GM12891 (cell line): ENCODE data around the gene MLXIP.

Experiments
- DNase-seq: peaks from one replicate; pipeline ENCODE4 v3.0.0; 2011; ENCODE audit warnings: low spot score; ENCODE audit not compliant: insufficient read length
- FAIRE-seq: peaks from 2 replicates; lab custom pipeline; 2011; peaks lifted over from hg19 to GRCh38; lab: Jason Lieb, UNC
- PAX5 ChIP-seq: IDR thresholded peaks from 2 replicates; pipeline ENCODE4 v1.6.1; 2011; ENCODE audit warnings: low read length, moderate library complexity, mild to moderate bottlenecking; ENCODE audit not compliant: insufficient read depth, severe bottlenecking
- POLR2A ChIP-seq: IDR thresholded peaks from 2 replicates; pipeline ENCODE4 v1.6.1; 2011; ENCODE audit warnings: low read depth, low read length, control low read depth
- POLR2AphosphoS5 ChIP-seq: IDR thresholded peaks from 2 replicates; pipeline ENCODE4 v1.6.1; 2011; ENCODE audit warnings: low read depth, low read length, control low read depth
- POU2F2 ChIP-seq: IDR thresholded peaks from 2 replicates; pipeline ENCODE4 v1.6.1; 2011; ENCODE audit warnings: low read depth, mild to moderate bottlenecking, control low read depth, low read length, moderate library complexity
- SPI1 ChIP-seq: IDR thresholded peaks from 2 replicates; pipeline ENCODE4 v1.6.1; 2011; ENCODE audit warnings: low read depth, low read length, control low read depth
- TAF1 ChIP-seq: IDR thresholded peaks from 2 replicates; pipeline ENCODE4 v1.6.1; 2011; ENCODE audit warnings: low read depth, low read length, control low read depth

The MLXIP gene

GRCh38 chr12:122086641-122087285 is 8.2 kb downstream of the MLXIP start:
- TF ChIP-seq PAX5, result no peak
- TF ChIP-seq POLR2AphosphoS5, result no peak
- TF ChIP-seq TAF1, result no peak
- no peak for TF ChIP-seq SPI1
- TF ChIP-seq POU2F2, result no peak
- no peak for TF ChIP-seq POLR2A
- FAIRE-seq (no peak), DNase-seq (no peak)

GRCh38 chr12:122087431-122088178 is 9.0 kb downstream of the MLXIP start:
- FAIRE-seq (no peak), DNase-seq (no peak)
- no peak for TF ChIP-seq PAX5
- no peak for TF ChIP-seq POU2F2

- DNase-seq, result no peak
- TF ChIP-seq POLR2A (no peak), TAF1 (no peak), SPI1 (no peak), POU2F2 (no peak), PAX5 (no peak), POLR2AphosphoS5 (no peak)
- no peak for FAIRE-seq
Measured at GRCh38 chr12:122088179-122088810, 9.7 kb downstream of the MLXIP start.

GRCh38 chr12:122089077-122089476 is 10.5 kb downstream of the MLXIP start:
- TF ChIP-seq SPI1, result no peak
- no peak for TF ChIP-seq POLR2A
- no peak for TF ChIP-seq TAF1
- TF ChIP-seq POU2F2, result no peak
- TF ChIP-seq PAX5, result no peak
- FAIRE-seq (no peak), DNase-seq (no peak)

- FAIRE-seq (no peak), DNase-seq (no peak)
- no peak for TF ChIP-seq SPI1
- TF ChIP-seq POLR2AphosphoS5, result no peak
- no peak for TF ChIP-seq TAF1
- no peak for TF ChIP-seq PAX5
- TF ChIP-seq POLR2A, result no peak
Measured at GRCh38 chr12:122090759-122091515, 12.4 kb downstream of the MLXIP start.

GRCh38 chr12:122093098-122093883 is 14.7 kb downstream of the MLXIP start:
- DNase-seq (no peak), FAIRE-seq (no peak)
- TF ChIP-seq POU2F2 (no peak), POLR2A (no peak), POLR2AphosphoS5 (no peak), SPI1 (no peak), PAX5 (no peak), TAF1 (no peak)

GRCh38 chr12:122094137-122094734 is 15.7 kb downstream of the MLXIP start:
- DNase-seq (no peak), FAIRE-seq (no peak)
- TF ChIP-seq POLR2A (no peak), PAX5 (no peak), TAF1 (no peak), POU2F2 (no peak), POLR2AphosphoS5 (no peak), SPI1 (no peak)

GRCh38 chr12:122094735-122095631 is 16.4 kb downstream of the MLXIP start:
- DNase-seq, result no peak

More at GRCh38 chr12:122094735-122095631, 16.4 kb downstream of the MLXIP start:
- no peak for FAIRE-seq
- TF ChIP-seq POLR2A, result no peak
- no peak for TF ChIP-seq PAX5
- no peak for TF ChIP-seq SPI1
- TF ChIP-seq TAF1, result no peak
- no peak for TF ChIP-seq POLR2AphosphoS5
- TF ChIP-seq POU2F2, result no peak
